GM21576 (cell line): ENCODE measurements around the gene PPP4C.
A peak's percentile ranks its signal among the peaks of the same experiment; 100 is the strongest.
"Not testable (repeated sequence)": the region's sequence is repeated elsewhere in the genome, so short reads cannot be mapped to it uniquely, and the experiment has no call there.

Experiments
- ATAC-seq: cut with Tn5 transposase; IDR thresholded peaks from one replicate; pipeline ENCODE4 v1.9.1; 2021; ENCODE audit warnings: mild to moderate bottlenecking, moderate library complexity; ENCODE audit not compliant: unreplicated experiment

Gene PPP4C

DNA sequence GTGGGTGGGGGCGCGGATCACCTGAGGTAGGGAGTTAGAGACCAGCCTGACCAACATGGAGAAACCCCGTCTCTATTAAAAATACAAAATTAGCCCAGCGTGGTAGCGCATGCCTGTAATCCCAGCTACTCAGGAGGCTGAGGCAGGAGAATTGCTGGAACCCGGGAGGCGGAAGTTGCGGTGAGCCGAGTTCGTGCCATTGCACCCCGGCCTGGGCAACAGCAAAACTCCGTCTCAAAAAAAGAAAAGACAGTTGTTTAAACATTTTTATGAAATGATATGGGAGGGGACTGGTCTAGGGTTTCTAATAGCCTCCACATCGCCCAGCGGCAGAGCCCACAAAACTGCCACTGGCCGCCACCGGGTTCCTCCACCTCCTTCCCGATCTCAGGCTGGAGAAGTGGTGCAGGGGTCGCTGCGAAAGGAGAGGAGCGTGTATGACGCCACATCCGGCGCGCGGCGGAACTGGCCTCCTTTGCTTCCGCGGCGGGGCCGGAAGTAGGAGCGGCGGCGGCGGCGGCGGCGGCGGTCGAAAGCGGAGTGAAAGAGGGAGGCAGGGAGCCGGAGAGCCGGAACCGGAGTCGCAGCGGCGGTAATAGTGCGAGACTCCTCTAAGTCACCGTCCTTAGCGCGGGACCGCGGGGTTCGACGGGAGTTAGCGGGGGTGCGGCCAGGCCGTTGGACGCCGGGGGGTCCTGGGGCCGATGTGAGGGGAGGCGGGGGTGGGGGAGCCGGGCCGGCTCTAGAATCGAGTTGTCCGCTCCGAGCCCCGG lies at the start of gene PPP4C:
TSS of gene PPP4C (plus strand) at position 492 of the 773 bp plus-strand sequence. CDS start 384 bp downstream, outside the sequence.
- peak; percentile 64 for ATAC-seq

DNA sequence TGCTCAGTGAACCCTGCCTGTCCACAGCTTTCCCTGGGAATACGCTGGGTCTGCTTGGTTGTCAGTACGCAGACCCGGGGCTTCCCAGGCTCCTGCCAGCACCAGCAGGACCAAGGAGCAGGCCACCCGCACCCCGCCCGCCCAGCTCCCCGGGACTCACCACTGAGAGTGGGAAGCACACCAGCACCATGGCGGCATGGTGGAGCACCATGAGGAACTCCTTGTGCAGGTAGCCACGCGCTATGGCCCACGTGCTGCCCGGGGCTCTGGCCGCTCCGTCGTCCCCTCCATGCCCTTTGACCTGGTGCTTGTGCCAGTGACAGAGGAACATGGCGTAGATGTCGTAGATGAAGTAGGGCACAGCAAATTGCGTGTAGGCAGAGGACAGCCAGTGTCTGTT lies 49.3 kb upstream of the PPP4C start:
- no peak for ATAC-seq

DNA sequence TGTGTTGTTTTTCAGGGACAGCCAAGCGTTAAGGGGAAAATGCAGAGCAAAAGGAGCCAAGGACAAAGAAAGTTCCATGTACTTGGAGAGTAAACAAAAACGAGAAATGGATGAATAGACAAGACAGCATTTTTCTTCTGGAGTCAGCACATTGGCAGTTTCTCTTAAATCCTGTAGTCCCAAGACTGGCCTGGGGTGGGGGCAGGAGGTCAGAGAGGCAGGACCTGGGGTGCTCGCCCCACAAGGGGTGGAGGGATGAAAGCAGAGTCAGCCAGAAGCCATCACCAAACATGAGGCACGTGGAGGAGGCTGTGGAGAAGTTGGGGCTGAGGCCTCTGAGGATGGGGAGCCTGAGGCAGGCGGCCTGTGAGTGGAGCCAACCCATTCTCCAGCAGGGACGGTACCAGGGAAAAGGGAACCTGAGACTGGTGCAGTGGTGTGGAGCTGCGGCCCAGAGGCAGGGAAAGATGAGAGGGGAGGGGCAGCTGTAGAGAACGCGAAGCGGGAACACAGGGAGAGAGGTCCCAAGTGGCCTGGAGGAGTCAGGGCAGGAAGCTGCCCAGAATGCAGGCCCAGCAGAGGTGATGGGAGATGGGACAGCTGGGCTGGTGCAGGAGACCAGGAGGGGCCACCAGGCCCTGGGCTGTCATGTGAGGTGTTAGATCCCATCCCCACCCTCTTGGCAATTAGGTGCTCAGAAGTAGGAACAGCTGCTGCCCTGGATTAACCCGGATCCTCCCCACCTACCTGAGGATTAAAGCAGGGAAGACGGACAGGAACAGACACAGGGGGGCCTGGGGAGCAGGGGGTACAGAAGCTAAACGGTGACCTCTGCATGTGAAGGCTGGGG lies 48.0 kb upstream of the PPP4C start:
- no peak for ATAC-seq

DNA sequence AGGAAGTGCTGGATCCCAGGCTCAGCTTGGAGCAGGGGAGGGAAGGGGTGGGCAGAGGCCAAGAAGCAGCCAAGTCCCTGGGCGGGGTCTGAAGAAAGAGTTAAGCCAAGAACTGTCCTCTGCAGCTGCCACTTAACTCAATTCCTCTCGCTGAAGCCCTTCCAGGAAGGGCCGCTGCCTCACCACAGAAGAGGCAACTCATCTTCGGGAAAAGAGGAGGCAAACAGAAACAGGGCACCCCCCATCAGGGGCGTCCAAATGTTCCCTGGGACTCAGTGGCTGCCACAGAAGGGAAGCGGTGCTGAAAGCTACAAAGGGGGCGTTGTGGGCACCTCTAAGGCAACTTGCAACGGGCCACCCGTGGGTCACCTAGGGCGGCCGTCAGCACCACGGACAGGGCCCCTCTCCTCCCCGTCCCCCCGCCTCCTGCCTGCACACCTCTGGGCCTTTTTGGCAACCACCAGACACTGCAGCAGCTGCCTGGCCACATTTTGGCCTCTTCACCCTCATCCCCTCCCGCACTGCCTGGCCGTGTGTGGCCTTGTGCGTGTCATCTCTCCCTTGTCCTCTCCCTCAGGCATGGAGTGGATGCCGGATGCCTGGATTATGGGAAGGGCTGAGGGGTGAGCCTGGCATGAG lies 47.2 kb upstream of the PPP4C start:
- ATAC-seq, result no peak

DNA sequence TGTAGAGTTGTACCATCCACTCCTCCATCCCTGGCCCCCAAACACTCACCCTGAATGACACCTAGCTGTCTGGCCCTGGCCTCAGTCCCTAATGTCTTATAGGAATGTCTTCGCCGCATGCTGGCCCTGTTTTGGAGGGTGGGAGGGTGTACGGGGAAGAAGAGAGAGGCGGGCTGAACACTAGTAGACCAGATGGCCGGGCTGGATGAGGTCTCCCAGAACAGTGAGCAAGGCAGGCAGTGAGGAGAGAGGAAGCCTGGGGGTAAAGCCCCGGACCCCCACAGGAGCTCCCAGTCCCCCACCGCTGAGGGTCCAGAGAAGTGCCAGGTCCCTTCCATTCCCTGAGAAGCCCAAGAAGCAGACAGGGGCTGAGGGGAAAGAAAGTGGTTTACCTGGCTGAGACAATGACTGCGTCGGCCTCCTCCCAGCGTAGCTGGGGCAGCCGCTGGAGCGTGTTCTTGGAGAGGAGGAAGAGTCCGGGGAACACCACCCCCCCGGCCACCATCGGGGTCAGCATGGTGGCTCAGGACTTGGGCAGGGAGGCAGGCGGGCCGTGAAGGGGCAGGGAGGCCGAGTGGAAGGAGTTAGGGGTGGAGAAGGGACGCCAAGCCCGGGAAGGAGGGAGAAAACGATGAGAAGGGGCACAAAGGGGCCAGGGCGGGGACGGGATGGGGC lies 45.6 kb upstream of the PPP4C start:
- ATAC-seq, result no peak

DNA sequence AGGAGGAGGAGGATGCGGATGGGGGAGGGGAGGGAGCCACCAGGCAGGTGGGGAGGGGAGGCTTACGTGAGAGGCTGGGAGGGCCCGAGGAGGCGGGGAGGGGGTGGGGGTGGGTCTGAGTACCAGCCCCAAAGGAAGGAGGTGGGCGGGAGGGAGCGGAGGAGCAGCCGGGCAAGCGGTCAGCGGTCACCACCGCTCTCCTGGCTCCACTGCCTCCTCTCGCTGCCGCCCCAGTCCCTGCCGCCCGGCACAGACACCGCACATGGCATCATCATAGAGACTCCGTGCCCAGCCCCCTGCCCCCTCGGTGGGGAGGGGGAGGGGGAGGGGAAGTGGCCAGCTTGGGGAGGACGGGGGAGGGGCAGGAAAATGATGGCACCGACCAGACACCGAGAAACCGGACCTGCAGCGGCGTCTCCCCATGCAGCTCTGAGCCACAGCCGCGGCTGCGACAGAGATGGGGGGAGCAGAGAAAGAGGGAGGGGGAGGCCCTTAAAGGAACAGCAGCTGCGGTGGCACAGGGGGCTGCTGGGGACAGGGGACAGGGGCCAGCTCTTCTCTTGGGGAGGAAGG lies 44.9 kb upstream of the PPP4C start, which contains the start of gene TLCD3B:
TSS of gene TLCD3B (minus strand) at position 431 of the 573 bp plus-strand sequence. CDS start 744 bp downstream, outside the sequence.
- no peak for ATAC-seq

DNA sequence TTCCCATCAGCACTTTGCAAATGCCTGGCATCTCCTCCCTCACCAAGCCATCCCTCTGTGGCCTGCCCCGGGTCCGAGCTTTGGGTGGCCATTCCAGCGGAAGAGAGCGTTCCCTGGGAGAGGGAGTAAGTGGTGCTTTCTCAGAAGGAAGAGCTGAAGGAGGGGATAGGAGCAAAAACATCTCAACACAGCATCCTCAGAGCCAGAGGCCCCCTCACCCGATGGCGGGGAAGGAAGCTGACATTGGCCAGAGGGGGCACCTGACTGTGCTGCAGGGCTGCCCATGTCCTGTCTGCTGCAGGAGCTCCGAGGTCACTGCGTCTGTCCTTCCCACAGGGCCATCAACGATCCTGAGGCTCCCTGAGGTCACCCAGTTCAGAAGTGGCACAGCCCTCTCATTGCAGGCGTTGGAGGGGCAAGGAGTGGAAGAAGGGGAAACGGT lies 44.3 kb upstream of the PPP4C start:
- no peak for ATAC-seq

DNA sequence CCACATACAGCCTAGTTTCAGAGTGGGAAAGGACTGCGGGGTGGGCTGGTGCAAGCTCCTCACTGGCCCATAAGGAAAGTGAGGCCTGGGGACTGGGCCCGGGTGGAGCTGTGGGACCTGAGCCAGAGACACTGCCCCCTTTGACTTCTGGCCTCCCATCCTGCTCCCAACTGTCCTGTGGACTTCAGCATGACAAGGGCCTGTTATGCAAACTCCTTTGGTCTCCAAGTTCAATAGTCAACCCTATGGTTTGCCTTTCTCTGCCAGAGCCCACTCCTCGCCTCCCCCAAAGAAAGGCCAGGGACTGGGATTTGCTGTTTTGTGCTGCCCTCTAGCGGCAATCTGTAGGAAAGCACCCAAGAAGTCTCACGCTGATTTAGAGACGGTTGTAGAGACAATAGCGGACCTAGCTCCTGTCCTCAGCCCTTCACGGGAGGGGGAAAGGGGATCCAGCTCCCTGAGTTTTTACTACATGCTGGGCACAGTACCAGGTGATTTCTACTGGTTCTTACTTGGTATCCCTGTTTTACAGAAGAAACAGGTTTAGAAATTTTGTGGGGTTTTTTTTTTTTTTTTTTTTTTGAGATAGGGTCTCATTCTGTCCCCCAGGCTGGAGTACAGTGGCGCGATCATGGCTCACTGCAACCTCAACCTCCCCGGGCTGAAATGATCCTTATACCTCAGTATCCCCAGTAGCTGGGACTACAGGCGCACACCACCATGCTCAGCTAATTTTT lies 43.5 kb upstream of the PPP4C start:
- ATAC-seq, result no peak

DNA sequence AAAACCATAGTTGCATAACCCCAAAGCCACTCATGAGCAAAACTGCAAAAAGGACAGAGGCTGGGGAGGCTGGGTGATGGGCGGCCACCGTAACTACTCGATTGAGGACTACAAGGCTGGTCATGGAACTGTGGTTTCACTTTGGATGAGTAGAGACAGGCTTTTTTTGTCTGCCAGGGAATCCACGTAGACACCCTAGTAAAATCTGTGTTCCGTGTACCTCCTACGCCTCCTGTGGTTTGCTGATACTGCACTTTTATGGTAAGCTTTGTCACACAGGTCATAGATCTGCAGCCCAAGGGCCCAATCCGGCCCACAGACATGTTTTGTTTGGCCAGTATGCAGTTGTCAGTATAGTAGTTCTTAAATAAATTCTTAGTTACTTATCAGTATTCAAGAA lies 42.5 kb upstream of the PPP4C start:
- no peak for ATAC-seq

DNA sequence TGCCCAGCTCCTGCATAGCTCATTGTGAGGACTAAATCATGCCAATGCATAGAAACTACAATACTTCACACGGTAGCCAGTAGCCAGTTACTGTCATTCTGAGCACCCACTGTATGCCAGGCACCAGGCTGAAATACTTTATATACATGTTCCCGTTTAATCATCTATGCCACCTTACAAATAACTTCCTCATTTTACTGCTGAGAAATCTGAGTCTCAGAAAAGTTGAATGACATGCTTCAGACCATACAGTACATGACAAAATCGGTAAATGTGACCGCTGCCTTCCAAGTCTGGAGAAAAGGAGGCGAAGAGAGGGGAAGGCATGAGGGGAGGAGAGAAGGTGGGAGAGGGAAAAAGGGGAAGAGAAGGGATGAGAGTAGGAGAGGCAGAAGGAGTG lies 35.6 kb upstream of the PPP4C start:
- no peak for ATAC-seq

DNA sequence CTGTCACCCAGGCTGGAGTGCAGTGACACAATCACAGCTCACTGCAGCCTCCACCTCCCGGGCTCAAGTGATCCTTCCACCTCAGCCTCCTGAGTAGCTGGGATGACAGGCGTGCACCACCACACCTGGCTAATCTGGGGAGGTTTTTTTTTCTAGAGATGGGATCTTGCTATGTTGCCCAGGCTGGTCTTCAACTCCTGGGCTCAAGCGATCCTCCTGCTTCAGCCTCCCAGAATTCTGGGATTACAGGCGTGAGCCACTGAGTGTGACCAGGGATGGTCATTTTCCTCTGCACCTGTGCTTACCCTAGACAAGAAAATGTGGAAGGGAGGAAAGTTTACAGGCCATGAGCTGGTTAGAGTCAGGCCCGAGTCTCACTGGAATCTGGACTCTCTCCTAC lies 35.1 kb upstream of the PPP4C start:
- not testable (repeated sequence) for ATAC-seq

DNA sequence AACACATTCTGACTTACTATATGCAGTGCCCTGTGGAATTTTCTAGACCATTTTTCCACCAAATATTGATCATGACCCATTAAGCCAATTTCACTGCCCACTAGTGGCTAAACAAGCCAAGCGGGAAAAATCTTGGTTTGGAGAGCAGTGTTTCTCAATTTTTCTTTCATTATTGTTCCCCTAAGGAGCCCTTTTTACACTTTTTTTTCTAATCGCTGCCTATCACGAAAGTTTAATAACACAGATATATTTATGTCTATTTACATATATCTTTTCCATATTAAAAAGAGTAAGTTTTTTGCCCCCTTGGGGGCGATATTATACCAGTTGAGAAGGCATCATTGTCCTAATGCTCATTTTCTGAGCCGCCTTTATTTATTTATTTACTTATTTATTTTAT lies 34.0 kb upstream of the PPP4C start:
- no peak for ATAC-seq

DNA sequence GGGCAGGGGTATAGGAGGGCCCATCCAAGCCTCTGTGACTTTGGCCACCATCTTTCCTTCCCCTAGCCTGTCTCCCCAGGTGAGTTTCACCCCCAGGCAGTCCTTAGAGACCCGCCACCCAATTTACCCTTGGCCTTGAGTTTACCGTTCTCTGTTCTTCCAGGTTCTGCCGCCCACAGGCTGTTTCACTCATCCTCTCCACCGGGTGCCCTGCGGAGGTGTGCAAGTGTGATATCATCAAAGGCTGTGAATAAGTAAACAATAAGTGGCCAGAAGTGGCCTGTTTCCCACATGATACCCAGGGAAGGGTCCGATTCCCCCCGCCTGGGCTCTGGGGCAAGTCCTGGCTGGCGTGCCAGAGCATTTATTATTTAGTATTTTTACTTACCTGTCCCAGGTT lies 29.6 kb upstream of the PPP4C start:
- ATAC-seq, result no peak

DNA sequence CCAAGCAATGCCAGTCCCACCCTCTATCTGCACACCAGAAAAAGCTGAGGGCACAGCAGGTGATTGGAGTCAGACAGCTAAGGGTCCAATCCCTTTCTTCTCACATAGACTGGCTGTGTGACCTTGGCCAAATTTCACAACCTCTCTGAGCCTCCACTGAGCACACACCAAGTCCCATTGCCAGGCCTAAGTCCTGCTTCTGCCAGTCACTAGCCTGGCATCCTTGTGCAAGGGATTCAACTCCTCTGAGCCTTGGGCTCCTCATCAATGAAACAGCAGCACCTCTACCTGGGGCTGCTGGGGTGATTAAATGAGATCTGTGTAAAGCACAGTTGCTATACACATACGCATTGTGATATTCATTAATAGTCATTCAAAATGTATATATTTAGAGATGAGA lies 29.2 kb upstream of the PPP4C start:
- no peak for ATAC-seq

DNA sequence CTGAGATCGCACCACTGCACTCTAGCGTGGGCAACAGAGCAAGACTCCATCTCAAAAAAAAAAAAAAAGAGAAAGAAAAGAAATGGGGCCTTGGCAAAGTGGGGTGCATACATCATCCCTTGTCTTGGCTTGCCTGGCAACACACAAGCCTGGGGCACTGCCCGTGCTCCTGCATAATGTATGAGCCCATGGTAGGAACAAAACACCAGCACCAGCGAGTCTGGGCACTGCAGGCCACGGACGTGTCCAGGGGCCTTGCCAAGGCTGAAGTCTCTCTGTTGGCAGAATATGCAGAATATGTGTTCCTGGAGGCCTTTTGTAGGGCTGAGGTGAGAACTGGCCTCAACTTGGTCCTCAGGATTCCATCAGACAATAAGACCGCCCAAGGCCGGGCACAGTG lies 25.9 kb upstream of the PPP4C start:
- ATAC-seq, result no peak

DNA sequence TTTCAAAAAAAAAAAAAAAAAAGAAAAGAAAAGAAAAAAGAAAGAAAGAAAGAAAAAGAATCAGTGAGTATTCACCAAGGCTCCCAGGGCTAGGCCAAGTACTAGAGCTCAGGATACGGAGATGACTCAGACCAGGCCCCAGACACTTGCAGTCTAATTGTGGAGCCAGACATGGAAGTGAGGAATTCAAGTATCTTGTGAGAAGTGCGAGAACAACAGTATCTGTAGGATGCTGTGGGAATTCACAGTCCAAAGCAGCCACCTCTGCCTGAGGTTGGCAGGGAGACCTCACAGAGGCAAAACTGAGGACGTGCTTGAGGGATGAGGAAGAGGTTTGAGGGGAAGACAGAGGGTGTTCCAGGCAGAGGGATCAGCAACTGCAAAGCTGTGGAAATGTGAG lies 24.3 kb upstream of the PPP4C start:
- ATAC-seq, result no peak

DNA sequence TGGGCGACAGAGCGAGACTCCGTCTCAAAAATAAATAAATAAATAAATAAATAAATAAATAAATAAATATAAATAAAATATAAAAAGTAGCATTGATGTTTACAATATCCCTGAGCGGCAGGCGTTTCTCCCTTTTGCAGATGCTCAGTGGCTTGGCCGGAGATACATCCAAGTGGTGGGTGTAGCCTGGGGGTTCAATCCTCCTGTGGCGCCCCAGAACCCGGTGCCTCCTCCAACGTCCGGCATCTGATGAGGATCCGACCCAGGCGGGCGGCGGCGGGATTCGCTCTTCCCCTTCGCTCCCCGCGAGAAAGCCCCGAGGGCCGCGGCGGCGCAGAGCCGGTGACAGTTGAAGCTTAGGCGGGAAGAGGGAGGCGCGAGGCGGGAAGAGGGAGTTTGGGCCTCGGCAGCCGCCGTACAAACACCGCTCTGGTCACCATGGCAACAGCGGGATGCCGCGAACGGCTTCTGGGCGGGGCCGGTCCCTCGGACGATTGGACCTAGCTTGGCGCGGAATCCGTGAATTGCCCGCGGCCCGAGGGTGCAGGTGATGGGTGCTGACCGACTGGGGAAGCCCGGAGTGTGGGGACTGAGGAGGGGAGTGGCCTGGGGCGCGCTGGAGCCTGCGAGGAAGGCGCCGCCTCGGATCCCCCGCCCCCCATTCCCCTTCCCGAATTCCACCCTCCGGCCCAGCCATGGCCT lies 23.0 kb upstream of the PPP4C start:
- ATAC-seq, result peak; percentile 58

DNA sequence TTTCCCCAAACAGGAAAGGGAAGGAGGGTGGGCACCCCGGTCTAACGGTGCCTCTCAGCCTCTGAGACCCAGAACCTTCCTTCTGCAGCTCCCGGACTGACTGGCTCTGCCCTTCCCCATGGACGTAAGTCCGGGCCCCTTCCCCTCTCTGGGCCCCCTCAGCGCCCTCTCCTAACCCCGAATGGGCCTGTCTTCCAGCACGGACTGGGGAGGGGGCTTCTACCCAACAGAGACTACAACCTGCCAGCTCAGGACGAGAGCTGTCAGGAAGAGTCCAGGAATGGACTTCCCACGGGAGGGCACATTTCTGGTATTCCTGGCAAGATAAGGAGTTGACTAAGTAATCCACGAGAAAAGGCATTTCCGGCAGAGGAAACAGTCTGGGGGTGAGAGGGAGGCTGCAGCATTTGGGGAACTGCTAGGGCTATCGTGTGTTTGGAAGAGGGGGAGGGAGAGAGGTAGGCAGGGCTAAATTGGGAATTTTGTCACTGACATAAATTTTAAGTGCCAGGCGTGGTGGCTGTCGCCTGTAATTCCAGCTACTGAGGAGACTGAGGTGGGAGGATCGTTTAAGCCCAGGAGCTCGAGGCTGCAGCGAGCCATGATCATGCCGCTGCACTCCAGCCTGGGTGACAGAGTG lies 22.3 kb upstream of the PPP4C start:
- ATAC-seq, result no peak

DNA sequence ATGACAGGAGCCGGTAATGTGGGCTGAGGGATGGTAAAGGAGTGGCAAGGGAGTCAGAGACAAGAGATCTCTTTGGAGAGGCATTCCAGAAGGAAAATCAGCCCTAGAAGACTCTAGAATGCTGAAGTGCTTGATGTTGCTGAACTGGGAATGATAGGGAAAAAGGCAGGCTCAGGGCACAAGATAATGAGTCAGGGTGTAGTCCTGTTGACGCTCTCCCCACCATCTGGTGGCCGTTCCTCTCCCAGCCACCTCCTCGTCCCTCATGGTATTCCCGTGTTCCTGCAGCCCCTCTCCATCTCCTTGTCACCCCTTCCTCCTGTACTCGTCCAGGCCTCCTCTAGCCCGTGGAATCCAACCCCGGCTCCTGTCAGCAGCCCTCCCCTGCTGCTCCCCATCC lies 21.3 kb upstream of the PPP4C start:
- ATAC-seq, result no peak
